Naive thymus-derived CD8-positive, alpha-beta T cell (primary cell): ENCODE data around the gene KCTD2. TPM values are rescaled to one million over a fixed set of nuclear protein-coding genes. Genes with fewer than 3 reads are reported as not detected.

Experiments used
- ATAC-seq, 2 donors: fragments of 150-1000 bp; cut with Tn5 transposase in 1 of 2; sonication (Bioruptor Pico), chemical (Tn5 transposase) in 1 of 2; 1 replicate in 1 of 2; 2 replicates in 1 of 2; pipeline ENCODE4 v1.10.0; 2021; ENCODE audit warnings: mild to moderate bottlenecking in 2 of 2, moderate library complexity in 2 of 2
- POLR2A ChIA-PET: fragments of 350-600 bp; sonication (Branson Sonifier 250); formaldehyde crosslinking; loops from one replicate; lab custom pipeline; 2021; ENCODE audit warnings: antibody characterized with exemption; lab: Charles Lee
- DNase-seq, 10 donors: peaks; one replicate each; pipeline versions ENCODE4 v3.0.0 to v3.0.0-alpha.2; 2020 to 2022
- H3K27ac Mint-ChIP-seq, 10 donors: one replicate each; pipeline ENCODE4 v1.8.0; 2020 to 2022; ENCODE audit warnings: mild to moderate bottlenecking in 10 of 10, mixed read lengths in 10 of 10, moderate library complexity in 4 of 10, inconsistent platforms in 1 of 10
- H3K27me3 Mint-ChIP-seq, 5 donors: one replicate each; pipeline ENCODE4 v1.8.0; 2021 to 2022; ENCODE audit warnings: mixed read lengths in 5 of 5
- H3K36me3 Mint-ChIP-seq, 3 donors: one replicate each; pipeline ENCODE4 v1.8.0; 2020 to 2022; ENCODE audit warnings: mixed read lengths in 3 of 3, mild to moderate bottlenecking in 2 of 3, inconsistent platforms in 1 of 3
- H3K4me1 Mint-ChIP-seq, 4 donors: one replicate each; pipeline ENCODE4 v1.8.0; 2021 to 2022; ENCODE audit warnings: mixed read lengths in 4 of 4
- H3K4me3 Mint-ChIP-seq, 10 donors: one replicate each; pipeline ENCODE4 v1.8.0; 2020 to 2022; ENCODE audit warnings: mild to moderate bottlenecking in 10 of 10, mixed read lengths in 10 of 10, moderate library complexity in 6 of 10, inconsistent platforms in 1 of 10
- H3K9me3 Mint-ChIP-seq, 9 donors: one replicate each; pipeline ENCODE4 v1.8.0; 2020 to 2022; ENCODE audit warnings: mixed read lengths in 9 of 9, mild to moderate bottlenecking in 3 of 9, inconsistent platforms in 1 of 9, moderate library complexity in 1 of 9
- polyA plus RNA-seq, 3 donors: library from polyadenylated mRNA; unstranded; fragments of 300-500 nt; fragmentation: Illumina TruSeq; gene quantifications; one replicate each; pipeline ENCODE4 v1.2.3, GENCODE V29; 2021
- total RNA-seq, 8 experiments: library from RNA in 2 of 8; stranded (reverse) in 2 of 8; gene quantifications; one replicate each; pipeline ENCODE4 v1.2.3 and lab custom pipeline; 2021 to 2026

The KCTD2 gene
- total and polyA plus RNA-seq, 5 experiments from 2014 or later = 6.8 to 28.6 (median 10.9) TPM

DNA sequence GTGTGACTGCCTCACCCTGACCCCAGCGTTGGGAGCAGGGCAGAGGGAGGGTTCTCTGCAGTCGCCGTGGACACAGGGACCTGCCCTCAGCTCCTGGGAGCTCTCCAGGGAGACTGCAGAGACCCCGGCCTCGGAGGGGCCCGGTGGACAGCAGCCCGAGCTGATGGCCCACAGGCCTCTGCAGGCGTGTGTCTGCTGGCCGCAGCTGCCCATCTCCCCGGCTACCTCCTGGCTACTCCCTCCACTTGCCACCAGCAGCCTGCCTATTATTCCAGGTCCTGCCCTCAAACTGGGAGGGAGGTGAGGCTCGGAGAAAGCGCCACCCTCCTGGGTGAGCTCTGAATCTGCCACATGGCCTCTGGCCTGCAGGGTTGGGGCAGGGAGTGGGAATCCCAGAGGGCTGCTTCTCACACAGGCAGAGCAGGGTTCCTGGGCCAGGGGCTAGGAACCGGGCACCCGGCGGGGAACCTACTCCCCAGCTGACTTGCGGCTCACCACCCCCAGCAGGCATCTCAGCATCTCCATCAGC, 47.9 kb downstream of the KCTD2 start:
- H3K4me1 Mint-ChIP-seq = peaks cover 18 to 25% (median 20%) of the 10 kb centered on the region in 4 donors
- POLR2A ChIA-PET = interaction anchor here (0.6 kb wide), 2 partner anchors 12 to 28 kb away, joined by 5 read pairs; no protein-coding TSS in a partner anchor
- ATAC-seq (no peak), DNase-seq (no peak)
- no peak overlapping the region for H3K27ac Mint-ChIP-seq
- no peaks in the 10 kb centered on the region for H3K27me3 Mint-ChIP-seq
- H3K36me3 Mint-ChIP-seq = peaks cover 0 to 11% (median 0%) of the 10 kb centered on the region in 3 donors
- no peak overlapping the region for H3K4me3 Mint-ChIP-seq
- H3K9me3 Mint-ChIP-seq = no peaks in the 10 kb centered on the region

DNA sequence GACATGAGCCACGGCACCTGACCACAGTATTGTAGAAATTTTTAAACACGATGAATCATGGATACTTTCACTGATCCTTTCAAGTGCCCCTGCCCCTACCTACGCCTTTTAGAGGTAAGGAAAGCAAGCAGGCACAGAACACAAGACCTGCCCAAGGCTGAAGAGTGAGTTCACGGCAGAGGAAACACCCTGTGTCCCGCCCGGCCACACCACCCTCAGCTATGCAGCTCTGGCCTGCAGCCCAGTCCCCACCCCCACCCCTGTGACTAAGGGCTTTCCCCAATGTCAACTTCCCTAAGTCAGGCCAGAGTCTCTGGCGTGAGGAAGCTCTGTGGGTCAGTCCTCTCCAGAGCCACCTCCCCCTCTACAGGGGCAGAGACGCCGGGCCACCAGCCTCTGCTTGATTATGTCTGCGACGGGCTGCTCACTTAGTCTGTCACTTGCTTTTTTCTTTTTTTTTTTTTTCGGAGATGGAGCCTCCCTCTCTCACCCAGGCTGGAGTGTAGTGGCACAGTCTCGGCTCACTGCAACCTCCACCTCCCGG, 49.1 kb downstream of the KCTD2 start:
- ATAC-seq (no peak), DNase-seq (no peak)
- Mint-ChIP-seq H3K4me3 (no peak overlapping the region), H3K36me3 (peaks cover 0 to 13% (median 0%) of the 10 kb centered on the region in 3 donors), H3K4me1 (peaks cover 9 to 17% (median 11%) of the 10 kb centered on the region in 4 donors), H3K9me3 (no peaks in the 10 kb centered on the region), H3K27me3 (no peaks in the 10 kb centered on the region), H3K27ac (no peak overlapping the region)
- POLR2A ChIA-PET = interaction anchor here (0.6 to 0.7 kb wide), 3 partner anchors 15 to 674 kb away, joined by 4 to 6 read pairs (median 4); no protein-coding TSS in a partner anchor

DNA sequence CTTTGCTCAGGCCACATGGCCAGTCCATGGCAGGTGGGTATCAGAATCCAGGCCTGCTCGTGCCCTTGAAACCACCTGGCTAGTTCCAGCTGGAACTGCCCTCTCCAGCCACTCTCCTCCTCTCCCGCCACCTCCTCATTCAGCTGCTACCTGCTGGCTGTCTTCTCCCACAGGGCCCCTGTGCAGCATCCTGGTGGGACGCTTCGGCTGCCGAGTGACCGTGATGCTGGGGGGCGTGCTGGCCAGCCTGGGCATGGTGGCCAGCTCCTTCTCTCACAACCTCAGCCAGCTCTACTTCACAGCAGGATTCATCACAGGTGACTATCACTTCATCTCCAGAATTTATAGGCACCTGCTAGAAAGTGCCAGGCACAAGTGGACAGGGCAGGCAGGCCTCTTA, 50.8 kb downstream of the KCTD2 start:
- Mint-ChIP-seq H3K36me3 (peaks cover 0 to 13% (median 0%) of the 10 kb centered on the region in 3 donors), H3K4me3 (no peak overlapping the region), H3K27ac (peak overlapping the region in 1 of 10 donors; percentile 13), H3K9me3 (no peaks in the 10 kb centered on the region), H3K27me3 (no peaks in the 10 kb centered on the region), H3K4me1 (peaks cover 0 to 8% (median 1%) of the 10 kb centered on the region in 4 donors)
- POLR2A ChIA-PET = interaction anchor here (0.7 to 1.4 kb wide), 2 partner anchors 10 to 12 kb away, joined by 3 read pairs; partner anchors contain the start of genes ARMC7 and SLC16A5
- DNase-seq = no peak
- no peak for ATAC-seq

DNA sequence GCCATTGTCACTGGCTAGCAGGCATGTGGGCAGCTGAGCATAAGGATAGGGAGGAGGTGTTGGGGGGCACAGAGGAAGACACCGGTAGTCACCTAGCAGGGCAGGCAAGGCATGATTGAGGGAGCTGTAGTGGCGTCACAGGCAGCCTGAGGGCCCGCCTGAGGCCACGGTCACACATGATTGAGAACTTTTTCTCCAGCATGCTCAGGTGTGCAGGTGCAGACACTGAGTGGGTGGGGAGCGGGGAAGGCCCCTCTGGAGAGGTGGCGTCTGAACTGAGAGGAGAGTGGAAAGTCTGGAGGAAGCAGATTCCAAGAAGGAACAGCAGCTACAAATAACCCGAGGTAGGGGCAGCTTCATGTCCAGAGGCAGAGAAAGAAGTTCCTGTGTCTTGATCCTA, 51.8 kb downstream of the KCTD2 start:
- ATAC-seq (no peak), DNase-seq (no peak)
- H3K27ac Mint-ChIP-seq = peak overlapping the region in 2 of 10 donors; percentile 27 to 95
- peaks cover 0 to 13% (median 0%) of the 10 kb centered on the region in 3 donors for H3K36me3 Mint-ChIP-seq
- POLR2A ChIA-PET = interaction anchor here (0.7 to 0.9 kb wide), 2 partner anchors 11 to 16 kb away, joined by 3 read pairs; partner anchors contain the start of gene SLC16A5
- H3K27me3 Mint-ChIP-seq = no peaks in the 10 kb centered on the region
- H3K9me3 Mint-ChIP-seq = no peaks in the 10 kb centered on the region
- H3K4me3 Mint-ChIP-seq = no peak overlapping the region
- peaks cover 0 to 8% (median 1%) of the 10 kb centered on the region in 4 donors for H3K4me1 Mint-ChIP-seq

DNA sequence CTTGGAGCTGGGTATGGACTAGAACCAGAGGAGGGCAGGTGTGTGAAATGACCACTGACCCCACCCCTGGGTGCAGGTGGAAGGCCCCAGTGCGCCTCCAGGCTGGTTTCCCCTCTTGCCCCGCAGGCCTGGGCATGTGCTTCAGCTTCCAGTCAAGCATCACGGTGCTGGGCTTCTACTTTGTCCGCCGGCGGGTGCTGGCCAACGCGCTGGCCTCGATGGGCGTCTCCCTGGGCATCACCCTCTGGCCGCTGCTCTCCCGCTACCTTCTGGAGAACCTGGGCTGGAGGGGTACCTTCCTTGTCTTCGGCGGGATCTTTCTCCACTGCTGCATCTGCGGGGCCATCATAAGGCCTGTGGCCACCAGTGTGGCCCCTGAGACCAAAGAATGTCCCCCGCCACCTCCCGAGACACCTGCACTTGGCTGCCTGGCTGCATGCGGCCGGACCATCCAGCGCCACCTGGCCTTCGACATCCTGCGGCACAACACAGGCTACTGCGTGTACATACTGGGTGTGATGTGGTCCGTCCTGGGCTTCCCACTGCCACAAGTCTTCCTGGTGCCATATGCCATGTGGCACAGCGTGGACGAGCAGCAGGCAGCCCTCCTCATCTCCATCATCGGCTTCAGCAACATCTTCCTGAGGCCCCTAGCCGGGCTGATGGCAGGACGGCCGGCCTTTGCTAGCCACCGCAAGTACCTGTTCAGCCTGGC, 53.0 kb downstream of the KCTD2 start:
- ATAC-seq = no peak

DNA sequence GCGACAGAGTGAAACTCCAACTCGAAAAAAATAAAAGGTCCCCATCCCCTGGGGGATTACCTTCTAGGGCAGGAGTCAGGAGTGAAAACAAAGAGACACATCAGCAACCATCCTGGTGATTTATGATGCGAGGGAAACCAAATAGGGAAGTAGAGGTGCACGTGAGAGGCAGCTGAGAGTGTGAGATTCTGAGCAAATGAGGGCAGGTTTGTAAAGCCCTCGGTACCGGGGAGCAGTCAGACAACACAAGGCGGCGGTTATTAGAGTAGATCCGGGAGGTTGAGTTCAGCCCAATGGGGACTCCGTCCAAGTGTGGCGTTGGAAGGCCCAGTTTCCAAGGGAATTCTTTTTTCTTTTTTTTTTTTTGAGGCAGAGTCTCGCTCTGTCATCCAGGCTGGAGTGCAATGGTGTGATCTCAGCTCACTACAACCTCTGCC, 55.4 kb downstream of the KCTD2 start:
- H3K4me3 Mint-ChIP-seq = peak overlapping the region in 1 of 10 donors; percentile 20
- peak overlapping the region in 1 of 10 donors; percentile 13 for H3K27ac Mint-ChIP-seq
- H3K4me1 Mint-ChIP-seq = peaks cover 0 to 8% (median 1%) of the 10 kb centered on the region in 4 donors
- POLR2A ChIA-PET = interaction anchor here (0.7 to 0.8 kb wide), 2 partner anchors 24 to 86 kb away, joined by 5 to 6 read pairs; no protein-coding TSS in a partner anchor
- H3K36me3 Mint-ChIP-seq = peaks cover 0 to 12% (median 0%) of the 10 kb centered on the region in 3 donors
- peak in 1 of 2 donors; percentile 11 for ATAC-seq
- no peaks in the 10 kb centered on the region for H3K9me3 Mint-ChIP-seq
- no peaks in the 10 kb centered on the region for H3K27me3 Mint-ChIP-seq
- peak in 1 of 10 donors; percentile 29 for DNase-seq

More for the DNA sequence above, 53.0 kb downstream of the KCTD2 start:
- Mint-ChIP-seq H3K36me3 (peaks cover 0 to 15% (median 0%) of the 10 kb centered on the region in 3 donors), H3K27me3 (no peaks in the 10 kb centered on the region), H3K4me3 (no peak overlapping the region), H3K9me3 (no peaks in the 10 kb centered on the region), H3K4me1 (peaks cover 0 to 8% (median 1%) of the 10 kb centered on the region in 4 donors), H3K27ac (peak overlapping the region in 1 of 10 donors; percentile 31)
- POLR2A ChIA-PET = interaction anchor here (0.9 kb wide), 1 partner anchor 17 kb away, joined by 3 read pairs; no protein-coding TSS in a partner anchor
- no peak for DNase-seq

DNA sequence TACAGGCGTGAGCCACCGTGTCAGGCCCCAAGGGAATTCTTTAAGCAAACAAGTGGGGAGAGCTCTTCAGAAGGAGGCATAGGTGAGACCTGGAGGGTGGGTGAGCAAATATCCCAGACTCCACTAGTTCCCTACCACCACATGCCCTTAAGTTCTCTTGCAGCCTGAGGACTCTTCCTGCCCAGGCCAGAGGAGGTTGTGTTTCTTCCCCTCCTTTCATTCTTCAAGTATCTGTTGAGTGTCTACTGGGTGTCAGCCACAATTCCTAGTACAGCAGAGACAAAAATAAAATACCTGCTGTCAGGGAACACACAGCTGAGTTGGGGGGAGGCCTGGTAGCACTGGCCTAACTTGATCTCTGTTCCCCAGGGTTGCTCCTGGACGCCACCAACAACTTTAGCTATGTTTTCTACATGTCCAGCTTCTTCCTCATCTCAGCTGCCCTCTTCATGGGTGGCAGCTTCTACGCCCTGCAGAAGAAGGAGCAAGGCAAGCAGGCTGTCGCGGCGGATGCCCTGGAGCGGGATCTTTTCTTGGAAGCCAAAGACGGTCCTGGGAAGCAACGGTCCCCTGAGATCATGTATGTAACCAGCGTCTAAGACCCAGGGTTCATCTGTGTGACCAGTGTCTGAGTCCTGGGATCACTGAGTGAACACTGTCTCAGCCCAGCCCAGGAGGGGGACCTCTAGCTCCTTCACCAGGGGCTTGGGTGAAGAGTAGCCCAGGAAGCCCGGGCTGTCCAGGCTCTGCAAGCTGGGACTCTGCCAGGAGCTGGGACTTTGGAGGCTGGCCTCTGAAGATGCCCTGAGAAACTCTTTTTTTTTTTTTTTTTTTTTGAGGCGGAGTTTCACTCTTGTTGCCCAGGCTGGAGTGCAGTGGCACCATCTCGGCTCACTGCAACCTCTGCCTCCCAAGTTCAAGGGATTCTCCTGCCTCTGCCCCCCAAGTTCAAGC, 56.9 kb downstream of the KCTD2 start:
- DNase-seq (no peak), ATAC-seq (no peak)
- Mint-ChIP-seq H3K4me1 (peaks cover 2 to 12% (median 6%) of the 10 kb centered on the region in 4 donors), H3K27ac (no peak overlapping the region), H3K36me3 (peaks cover 0 to 5% (median 0%) of the 10 kb centered on the region in 3 donors), H3K9me3 (no peaks in the 10 kb centered on the region), H3K4me3 (no peak overlapping the region), H3K27me3 (no peaks in the 10 kb centered on the region)
- POLR2A ChIA-PET = interaction anchor here (0.7 to 1.9 kb wide), 3 partner anchors 25 to 372 kb away, joined by 4 to 5 read pairs (median 4); no protein-coding TSS in a partner anchor

DNA sequence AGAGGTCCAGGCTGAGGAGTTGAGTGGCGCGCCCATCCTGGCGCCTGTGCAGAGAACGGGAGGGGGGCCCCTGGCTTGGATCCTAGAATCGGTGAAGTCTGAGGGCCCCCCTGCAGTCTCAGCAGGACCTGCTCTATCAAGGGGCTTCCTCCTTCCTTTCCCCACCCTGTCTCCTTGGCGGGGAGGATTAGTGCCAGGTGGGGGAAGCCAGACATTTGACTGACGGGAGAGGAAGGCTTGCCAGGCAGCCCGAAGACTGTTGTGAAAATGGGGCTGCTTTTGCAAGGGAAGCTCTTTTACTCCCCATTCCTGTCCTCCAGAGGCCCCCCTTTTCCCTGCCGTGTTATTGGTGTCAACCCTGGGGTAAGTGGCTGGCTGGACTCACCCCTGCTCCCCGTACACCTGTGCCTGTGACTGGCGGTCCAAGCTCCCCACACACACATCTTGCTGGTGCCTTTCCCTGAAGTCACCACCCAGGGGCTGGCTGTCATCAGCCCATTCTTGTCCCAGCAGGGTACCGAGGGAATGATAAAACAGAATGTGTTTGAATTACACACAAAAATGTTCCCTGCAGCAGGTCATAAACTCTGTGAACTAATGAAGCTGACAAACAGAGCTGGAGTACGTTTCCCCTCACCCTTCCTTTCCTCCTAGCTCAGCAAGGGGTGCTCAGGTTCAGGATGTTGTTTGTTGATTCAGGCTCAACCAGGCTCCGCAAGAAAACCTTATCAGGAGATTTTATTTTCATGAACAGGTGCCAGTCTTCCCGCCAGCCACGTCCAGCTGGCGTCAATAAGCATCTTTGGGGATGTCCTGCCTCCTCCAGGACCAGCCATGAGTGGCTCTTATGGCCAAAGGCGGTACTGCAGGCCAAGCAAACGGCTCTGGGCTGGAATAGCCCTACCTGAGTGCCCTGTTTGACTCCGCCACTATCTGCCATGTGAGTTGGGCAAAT, 58.4 kb downstream of the KCTD2 start:
- POLR2A ChIA-PET = interaction anchor here (0.9 to 1.9 kb wide), 4 partner anchors 17 to 71 kb away, joined by 3 to 6 read pairs (median 4); partner anchors contain the start of gene SLC16A5
- H3K36me3 Mint-ChIP-seq = peaks cover 0 to 4% (median 0%) of the 10 kb centered on the region in 3 donors
- no peaks in the 10 kb centered on the region for H3K27me3 Mint-ChIP-seq
- DNase-seq (no peak), ATAC-seq (no peak)
- H3K4me3 Mint-ChIP-seq = no peak overlapping the region
- H3K27ac Mint-ChIP-seq = no peak overlapping the region
- no peaks in the 10 kb centered on the region for H3K9me3 Mint-ChIP-seq
- peaks cover 2 to 17% (median 12%) of the 10 kb centered on the region in 4 donors for H3K4me1 Mint-ChIP-seq

DNA sequence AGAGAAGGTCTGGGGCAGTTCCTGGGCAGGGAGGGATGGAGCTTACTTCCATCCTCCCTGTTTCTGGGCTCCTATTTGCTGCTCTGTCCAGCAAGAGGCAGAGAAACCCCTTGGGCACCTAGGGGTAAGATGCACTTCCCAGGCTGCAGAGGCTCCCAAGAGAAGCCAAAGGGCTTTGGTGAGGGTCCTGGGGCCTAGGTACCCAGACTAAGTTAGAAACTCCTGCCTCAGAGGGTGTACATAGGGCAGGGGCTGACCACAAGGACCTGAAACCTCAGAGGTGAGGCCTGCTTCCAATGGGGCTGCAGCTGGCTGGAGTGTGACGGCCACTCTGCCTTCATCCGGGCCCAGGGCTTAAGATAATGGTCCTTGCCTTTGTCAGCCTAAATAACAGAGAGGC, 61.2 kb downstream of the KCTD2 start:
- Mint-ChIP-seq H3K27me3 (no peaks in the 10 kb centered on the region), H3K4me1 (peaks cover 11 to 27% (median 26%) of the 10 kb centered on the region in 4 donors), H3K9me3 (no peaks in the 10 kb centered on the region), H3K36me3 (peaks cover 0 to 8% (median 0%) of the 10 kb centered on the region in 3 donors), H3K4me3 (peak overlapping the region; percentile 60 to 93 (median 86)), H3K27ac (peak overlapping the region in 5 of 10 donors; percentile 17 to 92 (median 71))
- DNase-seq = no peak
- POLR2A ChIA-PET = interaction anchor here (0.6 kb wide), 1 partner anchor 214 kb away, joined by 5 read pairs; no protein-coding TSS in a partner anchor
- ATAC-seq = no peak

DNA sequence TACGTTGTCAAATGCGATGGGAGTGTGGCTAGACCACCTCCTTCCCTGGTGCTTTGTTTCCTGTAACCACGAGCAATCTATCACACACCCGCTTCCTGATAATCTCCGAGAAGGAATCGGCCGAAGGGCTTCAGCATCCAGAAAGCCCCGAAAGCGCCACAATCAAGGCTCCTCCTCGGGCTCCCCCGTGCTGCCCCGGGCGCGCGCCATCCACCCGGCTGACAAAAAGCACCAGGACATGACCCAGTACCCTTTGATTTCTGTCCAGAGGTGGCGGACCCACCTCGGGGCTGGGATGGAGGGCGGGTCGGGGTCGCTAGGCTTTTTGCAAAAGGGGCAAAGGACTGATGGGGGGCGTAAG, 62.0 kb downstream of the KCTD2 start:
- Mint-ChIP-seq H3K4me3 (peak overlapping the region; percentile 79 to 93 (median 87)), H3K9me3 (no peaks in the 10 kb centered on the region), H3K27ac (peak overlapping the region in 9 of 10 donors; percentile 17 to 93 (median 87)), H3K4me1 (peaks cover 15 to 33% (median 29%) of the 10 kb centered on the region in 4 donors), H3K27me3 (no peaks in the 10 kb centered on the region), H3K36me3 (peaks cover 0 to 9% (median 0%) of the 10 kb centered on the region in 3 donors)
- peak in 4 of 10 donors; percentile 5 to 32 (median 30) for DNase-seq
- peak; percentile 9 to 39 for ATAC-seq
- POLR2A ChIA-PET = interaction anchor here (0.6 to 3.5 kb wide), 16 partner anchors 12 to 297 kb away, joined by 3 to 26 read pairs (median 6); partner anchors contain the start of genes GRB2, MRPL58, NT5C and NUP85
